ENCODE results near the gene DHRS13.

The DHRS13 gene

GRCh38 chr17:28912938-28913333 lies 10.1 kb upstream of the DHRS13 start:
- H3K79me2 ChIP-seq (ENCODE audit: low read length): peaks cover 32% of the 10 kb centered on the region
- no peak overlapping the region for H3K4me3 ChIP-seq (ENCODE audit: low read length)
- TF ChIP-seq CTCF (IDR thresholded peaks at IDR 0.05; ENCODE audit: low read length): no peak
- no peak overlapping the region for H2AFZ ChIP-seq (ENCODE audit: low read length)
- no peaks in the 10 kb centered on the region for H3K9me2 ChIP-seq (replicated peaks; ENCODE audit: insufficient read depth, low read length)
- no peak overlapping the region; the same call in 1 of the 2 replicates for H3K27ac ChIP-seq (ENCODE audit: low read length)
- H3F3A ChIP-seq (ENCODE audit: insufficient read depth, low read length): peaks cover 12% of the 10 kb centered on the region
- no peak for DNase-seq
- no peaks in the 10 kb centered on the region for H4K20me1 ChIP-seq (ENCODE audit: insufficient read depth, low read length)
- peaks cover 25% of the 10 kb centered on the region for H3K36me3 ChIP-seq (replicated peaks; ENCODE audit: insufficient read depth, low read length)
- no peaks in the 10 kb centered on the region for H3K27me3 ChIP-seq (replicated peaks; ENCODE audit: insufficient read depth, low read length)
- no peak overlapping the region for H3K9ac ChIP-seq (ENCODE audit: low read length)
- peaks cover 24% of the 10 kb centered on the region for H3K4me1 ChIP-seq (ENCODE audit: low read length)
- no peak overlapping the region for H3K4me2 ChIP-seq (ENCODE audit: low read depth, low read length)
- no peaks in the 10 kb centered on the region for H3K9me3 ChIP-seq (replicated peaks; ENCODE audit: insufficient read depth, low read length)

DNA sequence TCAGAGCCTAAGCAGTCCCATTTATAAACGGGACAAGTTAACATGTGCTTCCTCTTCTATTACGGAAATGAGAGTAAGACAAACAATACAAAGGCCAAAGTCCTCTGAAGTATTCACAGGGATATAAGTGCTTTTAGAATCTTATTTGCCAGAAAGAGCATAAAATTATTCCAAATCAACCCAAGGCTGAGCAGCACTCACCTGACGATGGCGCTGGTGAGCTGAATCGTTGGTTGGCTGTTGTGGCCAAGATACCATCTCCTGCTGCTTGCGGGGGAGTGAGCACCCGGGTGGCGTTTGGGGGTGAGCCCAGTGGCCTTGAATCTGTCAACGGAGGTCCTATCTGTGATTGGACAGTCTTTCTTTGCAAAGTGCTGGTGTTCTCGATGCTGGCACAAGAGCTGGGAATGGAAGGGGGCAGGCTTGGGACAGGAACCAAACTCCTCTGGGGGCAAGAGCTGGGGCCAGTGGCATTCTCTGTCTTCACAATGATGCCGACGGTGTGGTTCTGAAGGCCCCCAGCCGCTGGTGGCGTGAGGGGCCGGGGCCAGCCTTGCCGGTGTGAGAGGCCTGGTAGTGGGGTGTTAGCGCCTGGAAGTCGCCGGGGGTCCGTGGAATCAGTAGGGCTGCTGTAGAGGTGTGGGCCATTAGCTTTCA lies 9.5 kb upstream of the DHRS13 start:
- H3K36me3 ChIP-seq (replicated peaks; ENCODE audit: insufficient read depth, low read length): peaks cover 26% of the 10 kb centered on the region
- no peaks in the 10 kb centered on the region for H3K9me2 ChIP-seq (replicated peaks; ENCODE audit: insufficient read depth, low read length)
- peak overlapping the region; percentile 48; the same call in 1 of the 2 replicates for H3K27ac ChIP-seq (ENCODE audit: low read length)
- H2AFZ ChIP-seq (ENCODE audit: low read length): no peak overlapping the region
- H3K79me2 ChIP-seq (ENCODE audit: low read length): peaks cover 32% of the 10 kb centered on the region
- DNase-seq: no peak
- TF ChIP-seq EZH2phosphoT487 (IDR thresholded peaks at IDR 0.05; ENCODE audit: low read length) (no peak), CTCF (IDR thresholded peaks at IDR 0.05; ENCODE audit: low read length) (peak; percentile 56), EZH2 (optimal IDR thresholded peaks at IDR 0.05; ENCODE audit: low read depth, low read length) (no peak)
- H3K4me3 ChIP-seq (ENCODE audit: low read length): no peak overlapping the region
- peaks cover 24% of the 10 kb centered on the region for H3K4me1 ChIP-seq (ENCODE audit: low read length)
- H3K4me2 ChIP-seq (ENCODE audit: low read depth, low read length): no peak overlapping the region; the same call in 1 of the 2 replicates
- no peaks in the 10 kb centered on the region for H3K9me3 ChIP-seq (replicated peaks; ENCODE audit: insufficient read depth, low read length)
- peaks cover 12% of the 10 kb centered on the region for H3F3A ChIP-seq (ENCODE audit: insufficient read depth, low read length)
- H3K27me3 ChIP-seq (replicated peaks; ENCODE audit: insufficient read depth, low read length): no peaks in the 10 kb centered on the region
- H3K9ac ChIP-seq (ENCODE audit: low read length): no peak overlapping the region
- no peaks in the 10 kb centered on the region for H4K20me1 ChIP-seq (ENCODE audit: insufficient read depth, low read length)

GRCh38 chr17:28911411-28912045 lies 8.6 kb upstream of the DHRS13 start:
- H3F3A ChIP-seq (ENCODE audit: insufficient read depth, low read length): peaks cover 12% of the 10 kb centered on the region
- H3K4me2 ChIP-seq (ENCODE audit: low read depth, low read length): peak overlapping the region; percentile 14; the same call in 1 of the 2 replicates
- H3K9ac ChIP-seq (ENCODE audit: low read length): no peak overlapping the region
- peak overlapping the region; percentile 48; the same call in 1 of the 2 replicates for H3K27ac ChIP-seq (ENCODE audit: low read length)
- no peaks in the 10 kb centered on the region for H4K20me1 ChIP-seq (ENCODE audit: insufficient read depth, low read length)
- DNase-seq: peak; percentile 71
- H3K4me3 ChIP-seq (ENCODE audit: low read length): no peak overlapping the region
- no peaks in the 10 kb centered on the region for H3K27me3 ChIP-seq (replicated peaks; ENCODE audit: insufficient read depth, low read length)
- no peaks in the 10 kb centered on the region for H3K9me3 ChIP-seq (replicated peaks; ENCODE audit: insufficient read depth, low read length)
- no peaks in the 10 kb centered on the region for H3K9me2 ChIP-seq (replicated peaks; ENCODE audit: insufficient read depth, low read length)
- H3K79me2 ChIP-seq (ENCODE audit: low read length): peaks cover 27% of the 10 kb centered on the region
- peaks cover 23% of the 10 kb centered on the region for H3K36me3 ChIP-seq (replicated peaks; ENCODE audit: insufficient read depth, low read length)
- TF ChIP-seq EZH2phosphoT487 (IDR thresholded peaks at IDR 0.05; ENCODE audit: low read length) (no peak), CTCF (IDR thresholded peaks at IDR 0.05; ENCODE audit: low read length) (no peak), EZH2 (optimal IDR thresholded peaks at IDR 0.05; ENCODE audit: low read depth, low read length) (no peak)
- no peak overlapping the region for H2AFZ ChIP-seq (ENCODE audit: low read length)
- peaks cover 24% of the 10 kb centered on the region for H3K4me1 ChIP-seq (ENCODE audit: low read length)

Measured in MM.1S (cell line).